ENCODE results near the gene SLC39A11.
"Not testable (repeated sequence)": the region's sequence is repeated elsewhere in the genome, so short reads cannot be mapped to it uniquely, and the experiment has no call there.

The SLC39A11 gene

GRCh38 chr17:73068322-73069153, 23.9 kb downstream of the SLC39A11 start:
- Histone ChIP-seq H3K36me3 (ENCODE audit: control insufficient read depth, insufficient read depth, low read length) (peaks cover 10% of the 10 kb centered on the region), H3K27me3 (replicated peaks; ENCODE audit: control insufficient read depth, insufficient read depth, low read length) (no peaks in the 10 kb centered on the region), H3K4me3 (replicated peaks; ENCODE audit: low read depth, low read length) (no peak overlapping the region)
- no peak for TF ChIP-seq CTCF (IDR thresholded peaks at IDR 0.05; ENCODE audit: insufficient read depth, low read length, poor library complexity, severe bottlenecking)
- DNase-seq (ENCODE audit: extremely low read depth, insufficient read length) = no peak

GRCh38 chr17:73067699-73068098, 24.8 kb downstream of the SLC39A11 start:
- not testable (repeated sequence) for H3K4me3 ChIP-seq (replicated peaks; ENCODE audit: low read depth, low read length); DNase-seq (ENCODE audit: extremely low read depth, insufficient read length); H3K36me3 ChIP-seq (ENCODE audit: control insufficient read depth, insufficient read depth, low read length); H3K27me3 ChIP-seq (replicated peaks; ENCODE audit: control insufficient read depth, insufficient read depth, low read length)

GRCh38 chr17:73067075-73067474, 25.4 kb downstream of the SLC39A11 start:
- H3K36me3 ChIP-seq (ENCODE audit: control insufficient read depth, insufficient read depth, low read length) = peaks cover 7% of the 10 kb centered on the region
- DNase-seq (ENCODE audit: extremely low read depth, insufficient read length) = no peak
- no peak for TF ChIP-seq CTCF (IDR thresholded peaks at IDR 0.05; ENCODE audit: insufficient read depth, low read length, poor library complexity, severe bottlenecking)
- no peaks in the 10 kb centered on the region for H3K27me3 ChIP-seq (replicated peaks; ENCODE audit: control insufficient read depth, insufficient read depth, low read length)
- no peak overlapping the region for H3K4me3 ChIP-seq (replicated peaks; ENCODE audit: low read depth, low read length)

- H3K36me3 ChIP-seq (ENCODE audit: control insufficient read depth, insufficient read depth, low read length) = peaks cover 7% of the 10 kb centered on the region
- H3K27me3 ChIP-seq (replicated peaks; ENCODE audit: control insufficient read depth, insufficient read depth, low read length) = no peaks in the 10 kb centered on the region
- TF ChIP-seq CTCF (IDR thresholded peaks at IDR 0.05; ENCODE audit: insufficient read depth, low read length, poor library complexity, severe bottlenecking) = no peak
- H3K4me3 ChIP-seq (replicated peaks; ENCODE audit: low read depth, low read length) = no peak overlapping the region
- DNase-seq (ENCODE audit: extremely low read depth, insufficient read length) = no peak
Measured at GRCh38 chr17:73066148-73066884, 26.2 kb downstream of the SLC39A11 start.

- no peak for DNase-seq (ENCODE audit: extremely low read depth, insufficient read length)
- Histone ChIP-seq H3K4me3 (replicated peaks; ENCODE audit: low read depth, low read length) (no peak overlapping the region), H3K27me3 (replicated peaks; ENCODE audit: control insufficient read depth, insufficient read depth, low read length) (no peaks in the 10 kb centered on the region), H3K36me3 (ENCODE audit: control insufficient read depth, insufficient read depth, low read length) (peaks cover 3% of the 10 kb centered on the region)
- TF ChIP-seq CTCF (IDR thresholded peaks at IDR 0.05; ENCODE audit: insufficient read depth, low read length, poor library complexity, severe bottlenecking) = no peak
Measured at GRCh38 chr17:73065376-73065775, 27.1 kb downstream of the SLC39A11 start.
